K562 (cell line): ENCODE data around the gene SMYD1. TPM values are rescaled to one million over a fixed set of nuclear protein-coding genes. Genes with fewer than 3 reads are reported as not detected.

ENCODE experiments used
- ATAC-seq: fragments of 200-7000 bp; cut with Tn5 transposase; 3 replicates; pipeline ENCODE4 v1.9.1; 2020; ENCODE audit warnings: moderate library complexity
- BruUV-seq: library from RNA; stranded (reverse); fragments of 400-500 nt; replicated peaks from 2 replicates; lab custom pipeline; 2021; lab: Mats Ljungman, UMichigan
- CTCF ChIA-PET: fragments of 300-600 bp; formaldehyde crosslinking; extraction: SDS; loops from one replicate; lab custom pipeline; 2021; ENCODE audit warnings: low intra/inter-chr PET ratio; lab: Yijun Ruan, JAX
- POLR2A ChIA-PET: fragments of 300-600, 350-650 bp; sonication (Branson Sonifier 250); formaldehyde crosslinking; extraction: SDS; loops from one replicate; lab custom pipeline; 2021; ENCODE audit warnings: antibody characterized with exemption, inconsistent platforms; lab: Yijun Ruan, JAX
- DNase-seq, 4 experiments: peaks; one replicate each; pipeline versions ENCODE4 v3.0.0 to v3.0.0-alpha.2; 2011 to 2018; ENCODE audit warnings: low spot score in 3 of 4, mixed read lengths in 3 of 4; ENCODE audit errors: extremely low read depth in 1 of 4
- FAIRE-seq: peaks from 2 replicates; lab custom pipeline; 2011; peaks lifted over from hg19 to GRCh38; lab: Jason Lieb, UNC
- H2AFZ ChIP-seq: 2 replicates; pipeline ENCODE4 v1.6.0; 2011; ENCODE audit warnings: low read depth, low read length, control low read depth, inconsistent platforms
- H3K27ac ChIP-seq: fragments of 200-600 bp; 3 replicates; pipeline ENCODE4 v1.8.0; 2011; ENCODE audit warnings: low read depth, mild to moderate bottlenecking, control low read depth, inconsistent platforms, low read length, moderate library complexity, mixed read lengths; ENCODE audit errors: extremely low read depth
- H3K27me3 ChIP-seq, 2 experiments: fragments of 300-600 bp in 1 of 2; 2 replicates in 1 of 2; 3 replicates in 1 of 2; pipeline versions ENCODE4 v1.6.0 to v1.8.0; 2011; ENCODE audit warnings: inconsistent platforms in 2 of 2, low read length in 2 of 2, mild to moderate bottlenecking in 1 of 2, mixed read lengths in 1 of 2, moderate library complexity in 1 of 2; ENCODE audit not compliant: control insufficient read depth in 2 of 2, insufficient read depth in 2 of 2
- H3K36me3 ChIP-seq: fragments of 300-600 bp; 3 replicates; pipeline ENCODE4 v1.8.0; 2011; ENCODE audit warnings: mild to moderate bottlenecking, low read length, inconsistent platforms; ENCODE audit not compliant: control insufficient read depth, insufficient read depth
- H3K4me1 ChIP-seq, 2 experiments: fragments of 200-600 bp in 1 of 2; replicated peaks in 1 of 2; 2 replicates in 1 of 2; 3 replicates in 1 of 2; pipeline versions ENCODE4 v1.5.1 to v1.8.0; 2011; ENCODE audit warnings: inconsistent platforms in 2 of 2, low read length in 2 of 2, mild to moderate bottlenecking in 1 of 2, mixed read lengths in 1 of 2, moderate library complexity in 1 of 2; ENCODE audit not compliant: control insufficient read depth in 2 of 2, insufficient read depth in 2 of 2
- H3K4me2 ChIP-seq: 2 replicates; pipeline ENCODE4 v1.6.1; 2011; ENCODE audit warnings: low read length, control low read depth, inconsistent platforms, mixed read lengths; ENCODE audit not compliant: insufficient read depth
- H3K4me3 ChIP-seq: fragments of 200-600 bp; sonication (generic), shearing (Covaris generic); 2 replicates; pipeline ENCODE4 v1.5.1; 2016; ENCODE audit warnings: control low read depth, inconsistent platforms
- H3K79me2 ChIP-seq: fragments of 200-600 bp; 3 replicates; pipeline ENCODE4 v1.8.0; 2011; ENCODE audit warnings: low read length, inconsistent platforms; ENCODE audit not compliant: control insufficient read depth, insufficient read depth
- H3K9ac ChIP-seq, 2 experiments: 2 replicates each; pipeline versions ENCODE4 v1.6.0 to v1.6.1; 2011; ENCODE audit warnings: low read depth in 2 of 2, low read length in 2 of 2, control low read depth in 1 of 2, inconsistent platforms in 1 of 2, mild to moderate bottlenecking in 1 of 2, mixed read lengths in 1 of 2; ENCODE audit not compliant: insufficient read depth in 1 of 2
- H3K9me1 ChIP-seq: one replicate; pipeline ENCODE4 v1.6.0; 2011; ENCODE audit warnings: inconsistent platforms, mild to moderate bottlenecking, low read length, moderate library complexity; ENCODE audit not compliant: control insufficient read depth, insufficient read depth
- H3K9me3 ChIP-seq: replicated peaks from 2 replicates; pipeline ENCODE4 v1.5.1; 2011; ENCODE audit warnings: low read depth, low read length, inconsistent platforms; ENCODE audit not compliant: control insufficient read depth, insufficient read depth
- H4K20me1 ChIP-seq: replicated peaks from 2 replicates; pipeline ENCODE4 v1.6.1; 2011; ENCODE audit warnings: low read length, inconsistent platforms, mixed read lengths; ENCODE audit not compliant: control insufficient read depth, insufficient read depth
- CREM ChIP-seq: IDR thresholded peaks from 2 replicates; pipeline ENCODE4 v1.6.1; 2014; ENCODE audit warnings: antibody characterized with exemption, low read depth
- FOXA1 ChIP-seq: fragments of 450-650 bp; IDR thresholded peaks from 2 replicates; pipeline ENCODE4 v1.6.1; 2016; ENCODE audit warnings: mild to moderate bottlenecking, borderline replicate concordance
- NCOA4 ChIP-seq: fragments of 450-650 bp; IDR thresholded peaks from 2 replicates; pipeline ENCODE4 v1.6.1; 2018; ENCODE audit warnings: mild to moderate bottlenecking; ENCODE audit not compliant: partially characterized antibody
- PML ChIP-seq: IDR thresholded peaks from 2 replicates; pipeline ENCODE4 v1.6.1; 2012; ENCODE audit warnings: low read length, inconsistent platforms
- TCF3 ChIP-seq: sonication (generic); formaldehyde crosslinking; IDR thresholded peaks from 2 replicates; pipeline ENCODE4 v1.4.0; 2020; ENCODE audit warnings: mild to moderate bottlenecking, missing genetic modification reagents
- TGIF2 ChIP-seq: sonication (generic); formaldehyde crosslinking; IDR thresholded peaks from 2 replicates; pipeline ENCODE4 v1.8.1; 2022; ENCODE audit warnings: mild to moderate bottlenecking, missing genetic modification reagents, moderate library complexity
- THRAP3 ChIP-seq: fragments of 450-650 bp; IDR thresholded peaks from 2 replicates; pipeline ENCODE4 v1.6.1; 2016; ENCODE audit warnings: mild to moderate bottlenecking, inconsistent platforms, borderline replicate concordance
- ZC3H11A ChIP-seq: IDR thresholded peaks from 2 replicates; pipeline ENCODE4 v1.6.1; 2012; ENCODE audit warnings: low read depth, low read length, improper control_type of control experiment
- ZNF253 ChIP-seq: fragments of 250-450 bp; sonication (Bioruptor Pico); conservative IDR thresholded peaks from 2 replicates; pipeline ENCODE4 v1.6.1; 2021; ENCODE audit warnings: mild to moderate bottlenecking
- ZNF507 ChIP-seq: conservative IDR thresholded peaks from 2 replicates; pipeline ENCODE4 v1.6.1; 2017; ENCODE audit warnings: missing genetic modification characterization, missing compliant biosample characterization
- WGBS: fragments of 100-300 bp; shearing (Covaris generic); methylation state at CpG from one replicate; pipeline ENCODE4 v1.1.6; 2016; ENCODE audit warnings: low coverage, mixed read lengths; ENCODE audit not compliant: insufficient coverage; ENCODE audit errors: missing lambda C conversion rate; 5-methylcytosine and 5-hydroxymethylcytosine counted together
- in situ Hi-C: fragments of 300-500 bp; cut with MboI; formaldehyde crosslinking; loops from 4 replicates; pipeline ENCODE4 v1.15.0; 2018; ENCODE audit warnings: inconsistent platforms, mixed read lengths
- intact Hi-C: fragments of 100-400 bp; cut with micrococcal nuclease; formaldehyde crosslinking; loops from 2 replicates; pipeline ENCODE4 v1.14.2; 2022
- polyA plus RNA-seq, 8 experiments: library from polyadenylated mRNA; depleted of rRNA in 4 of 8; stranded (reverse) in 5 of 8; unstranded in 3 of 8; fragments of >200 nt; fragmentation: Nextera tagmentation in 2 of 8; fragmentation: Illumina TruSeq in 1 of 8; extraction: Ambion mirVana in 2 of 8; extraction: Trizol in 1 of 8; gene quantifications; 2 replicates each; pipeline versions ENCODE4 v1.2.1 to v1.2.3, GENCODE V29; 2011 to 2014; ENCODE audit warnings: inconsistent platforms in 1 of 8, missing spikeins in 1 of 8
- total RNA-seq, 7 experiments: library from RNA; depleted of rRNA in 6 of 7; stranded (reverse); fragments of >200 nt in 6 of 7; fragmentation: Illumina TruSeq in 2 of 7; extraction: Trizol in 2 of 7; gene quantifications; 2 replicates each; pipeline versions ENCODE4 v1.2.1 to v1.2.3, GENCODE V29; 2011 to 2021; ENCODE audit warnings: low replicate concordance in 1 of 7
- TF ChIP-seq, protein P1 (sequence below): fragments of 450-650 bp; formaldehyde crosslinking; IDR thresholded peaks from 2 replicates; pipeline ENCODE4 v1.4.0; 2020; ENCODE audit warnings: mild to moderate bottlenecking, moderate library complexity
- TF ChIP-seq, protein P2 (sequence below): sonication (generic); formaldehyde crosslinking; IDR thresholded peaks from 2 replicates; pipeline ENCODE4 v1.8.1; 2023; ENCODE audit warnings: mild to moderate bottlenecking, missing genetic modification reagents, moderate library complexity

SMYD1 gene
- total and polyA plus RNA-seq, 9 of the 15 experiments (the other 6 are each of a cell fraction or from before 2014, with no cell fraction given), result not detected

DNA sequence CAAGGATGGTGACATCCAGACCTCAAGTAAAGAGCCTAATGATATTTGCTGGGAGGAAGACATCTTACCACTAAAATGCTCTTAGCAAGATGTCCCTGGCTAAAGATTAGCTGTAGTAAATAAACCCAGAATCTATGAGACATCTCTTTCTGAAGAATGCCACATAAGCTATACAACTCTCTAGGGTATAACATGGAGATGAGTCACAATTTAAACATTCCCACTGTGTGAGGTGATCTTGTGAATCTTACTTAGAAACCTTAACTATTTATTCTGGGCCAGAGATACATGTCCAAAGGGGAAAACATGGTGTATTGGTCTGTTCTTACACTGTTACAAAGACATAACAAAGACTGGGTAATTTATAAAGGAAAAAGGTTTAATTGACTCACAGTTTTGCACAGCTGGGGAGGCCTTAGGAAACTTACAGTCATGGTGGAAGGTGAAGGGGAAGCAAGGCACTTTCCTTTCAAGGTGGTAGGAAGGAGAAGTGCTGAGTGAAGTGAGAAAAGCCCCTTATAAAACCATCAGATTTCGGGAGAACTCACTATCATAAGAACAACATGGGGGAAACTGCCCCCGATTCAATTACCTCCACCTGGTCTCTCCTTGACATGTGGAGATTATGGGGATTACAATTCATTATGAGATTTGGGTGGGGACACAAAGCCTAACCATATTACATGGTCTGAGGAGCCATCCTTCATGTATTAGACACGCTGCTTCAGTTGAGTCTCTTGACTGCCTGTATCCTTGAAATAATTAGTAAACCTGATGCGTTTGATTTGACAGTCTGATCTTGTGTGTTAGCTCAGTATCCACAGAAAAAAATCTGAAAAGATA, 29.1 kb upstream of the SMYD1 start:
- in situ Hi-C loops, result no loop called here
- intact Hi-C loops, result no loop called here
- Histone ChIP-seq H3K36me3 (no peaks in the 10 kb centered on the region), H3K9me1 (no peaks in the 10 kb centered on the region), H4K20me1 (no peaks in the 10 kb centered on the region), H3K79me2 (no peaks in the 10 kb centered on the region), H3K4me2 (no peak overlapping the region), H2AFZ (no peak overlapping the region), H3K27me3 (no peaks in the 10 kb centered on the region), H3K4me3 (no peak overlapping the region), H3K9me3 (no peaks in the 10 kb centered on the region), H3K4me1 (no peaks in the 10 kb centered on the region; a peak in 1 of 5 replicates), H3K27ac (no peak overlapping the region), H3K9ac (no peak overlapping the region)
- 31% methylated on average over 4 of the region's 4 CpGs for WGBS
- BruUV-seq, result no TSS peak
- ATAC-seq (no peak), DNase-seq (no peak), FAIRE-seq (no peak)
- ChIA-PET POLR2A (no interaction called here), CTCF (no interaction called here)
- TF ChIP-seq ZNF253 (CRISPR knock-in tag) (no peak), ZNF507 (tag) (no peak), CREM (no peak), THRAP3 (no peak), TCF3 (CRISPR knock-in tag) (no peak)

DNA sequence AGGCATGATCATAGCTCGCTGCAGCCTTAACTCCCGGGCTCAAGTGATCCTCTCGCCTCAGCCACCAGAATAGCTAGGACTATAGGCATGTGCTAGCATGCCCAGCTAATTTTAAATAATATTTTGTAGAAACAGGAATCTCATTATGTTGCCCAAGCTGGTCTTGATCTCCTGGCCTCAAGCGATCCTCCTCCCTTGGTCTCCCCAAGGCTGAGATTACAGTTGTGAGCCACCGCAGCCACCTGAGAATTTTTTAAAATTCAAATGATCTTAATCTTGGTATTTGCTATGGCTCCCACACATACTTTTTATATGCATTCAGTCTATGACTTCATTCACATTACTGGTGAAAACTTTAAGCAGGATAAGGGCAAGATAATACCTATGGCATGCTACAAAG, 25.1 kb upstream of the SMYD1 start:
- WGBS, result 41% methylated on average over 5 of the region's 5 CpGs
- H4K20me1 ChIP-seq, result no peaks in the 10 kb centered on the region
- no peaks in the 10 kb centered on the region for H3K9me3 ChIP-seq
- H3K4me2 ChIP-seq, result no peak overlapping the region
- CTCF ChIA-PET, result no interaction called here
- no peaks in the 10 kb centered on the region for H3K79me2 ChIP-seq
- TF ChIP-seq FOXA1, result no peak
- no peak for TF ChIP-seq PML
- no peak for TF ChIP-seq TGIF2
- no peak for TF ChIP-seq NCOA4
- no peak for TF ChIP-seq ZC3H11A
- TF ChIP-seq, protein P1, sequence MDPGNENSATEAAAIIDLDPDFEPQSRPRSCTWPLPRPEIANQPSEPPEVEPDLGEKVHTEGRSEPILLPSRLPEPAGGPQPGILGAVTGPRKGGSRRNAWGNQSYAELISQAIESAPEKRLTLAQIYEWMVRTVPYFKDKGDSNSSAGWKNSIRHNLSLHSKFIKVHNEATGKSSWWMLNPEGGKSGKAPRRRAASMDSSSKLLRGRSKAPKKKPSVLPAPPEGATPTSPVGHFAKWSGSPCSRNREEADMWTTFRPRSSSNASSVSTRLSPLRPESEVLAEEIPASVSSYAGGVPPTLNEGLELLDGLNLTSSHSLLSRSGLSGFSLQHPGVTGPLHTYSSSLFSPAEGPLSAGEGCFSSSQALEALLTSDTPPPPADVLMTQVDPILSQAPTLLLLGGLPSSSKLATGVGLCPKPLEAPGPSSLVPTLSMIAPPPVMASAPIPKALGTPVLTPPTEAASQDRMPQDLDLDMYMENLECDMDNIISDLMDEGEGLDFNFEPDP (CRISPR knock-in tag), result no peak
- TF ChIP-seq, protein P2, sequence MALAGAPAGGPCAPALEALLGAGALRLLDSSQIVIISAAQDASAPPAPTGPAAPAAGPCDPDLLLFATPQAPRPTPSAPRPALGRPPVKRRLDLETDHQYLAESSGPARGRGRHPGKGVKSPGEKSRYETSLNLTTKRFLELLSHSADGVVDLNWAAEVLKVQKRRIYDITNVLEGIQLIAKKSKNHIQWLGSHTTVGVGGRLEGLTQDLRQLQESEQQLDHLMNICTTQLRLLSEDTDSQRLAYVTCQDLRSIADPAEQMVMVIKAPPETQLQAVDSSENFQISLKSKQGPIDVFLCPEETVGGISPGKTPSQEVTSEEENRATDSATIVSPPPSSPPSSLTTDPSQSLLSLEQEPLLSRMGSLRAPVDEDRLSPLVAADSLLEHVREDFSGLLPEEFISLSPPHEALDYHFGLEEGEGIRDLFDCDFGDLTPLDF (CRISPR knock-in tag), result no peak
- intact Hi-C loops (no loop called here), in situ Hi-C loops (no loop called here)
- no peak for FAIRE-seq
- H3K9ac ChIP-seq, result no peak overlapping the region
- no peaks in the 10 kb centered on the region for H3K9me1 ChIP-seq
- H3K4me1 ChIP-seq, result no peaks in the 10 kb centered on the region
- no peak for DNase-seq
- no peak overlapping the region for H3K27ac ChIP-seq
- H3K36me3 ChIP-seq, result no peaks in the 10 kb centered on the region
- H2AFZ ChIP-seq, result no peak overlapping the region
- H3K27me3 ChIP-seq, result no peaks in the 10 kb centered on the region
- POLR2A ChIA-PET, result no interaction called here
- no TSS peak for BruUV-seq
- no peak overlapping the region for H3K4me3 ChIP-seq
- ATAC-seq, result no peak
